ENCODE results near the gene ADAMTS18.

GRCh38 chr16:77449208-77449607 lies 14.4 kb upstream of the ADAMTS18 start:
- TF ChIP-seq CTCF (IDR thresholded peaks at IDR 0.05) (no peak), POLR2AphosphoS5 (IDR thresholded peaks at IDR 0.05) (no peak), POLR2A (IDR thresholded peaks at IDR 0.05) (no peak), EP300 (IDR thresholded peaks at IDR 0.05) (no peak)
